ENCODE data around the gene MLC1. TPM values are rescaled to one million over a fixed set of nuclear protein-coding genes. Genes with fewer than 3 reads are reported as not detected.

Gene MLC1
- total and polyA plus RNA-seq, 7 donors: under 0.01 TPM; not detected in 6

GRCh38 chr22:50017701-50018224 lies 67.5 kb downstream of the MLC1 start:
- peaks cover 0 to 46% (median 22%) of the 10 kb centered on the region in 3 donors for H3K27me3 ChIP-seq (ENCODE audit: insufficient read depth in 3 of 3, low read length in 2 of 3)
- no peaks in the 10 kb centered on the region for H3K9me3 ChIP-seq
- intact Hi-C loops (cut with DNase I): no loop called here
- no peak overlapping the region for H3K27ac ChIP-seq
- ATAC-seq: no peak
- WGBS, 3 donors: 81 to 84% (median 82%) methylated on average over 6 of the region's 6 CpGs
- DNase-seq: no peak
- no peaks in the 10 kb centered on the region for H3K4me1 ChIP-seq
- TF ChIP-seq CTCF (IDR thresholded peaks at IDR 0.05): no peak
- H3K36me3 ChIP-seq (ENCODE audit: insufficient read depth in 1 of 2, low read depth in 1 of 2): no peaks in the 10 kb centered on the region
- H3K4me3 ChIP-seq: no peak overlapping the region

GRCh38 chr22:50016988-50017700 lies 68.1 kb downstream of the MLC1 start:
- peak in 1 of 4 donors; percentile 38 for ATAC-seq
- 52 to 64% (median 55%) methylated on average over 21 of the region's 21 CpGs for WGBS, 3 donors
- no peak for DNase-seq
- H3K4me3 ChIP-seq: no peak overlapping the region
- H3K9me3 ChIP-seq: no peaks in the 10 kb centered on the region
- H3K27me3 ChIP-seq (ENCODE audit: insufficient read depth in 3 of 3, low read length in 2 of 3): peaks cover 0 to 53% (median 26%) of the 10 kb centered on the region in 3 donors
- TF ChIP-seq CTCF (IDR thresholded peaks at IDR 0.05): no peak
- no peaks in the 10 kb centered on the region for H3K36me3 ChIP-seq (ENCODE audit: insufficient read depth in 1 of 2, low read depth in 1 of 2)
- H3K4me1 ChIP-seq: no peaks in the 10 kb centered on the region
- H3K27ac ChIP-seq: no peak overlapping the region
- intact Hi-C loops (cut with DNase I): no loop called here

GRCh38 chr22:50016308-50016987 lies 68.8 kb downstream of the MLC1 start:
- DNase-seq: no peak
- peaks cover 0 to 60% (median 30%) of the 10 kb centered on the region in 3 donors for H3K27me3 ChIP-seq (ENCODE audit: insufficient read depth in 3 of 3, low read length in 2 of 3)
- no peak for ATAC-seq
- no peak overlapping the region for H3K27ac ChIP-seq
- H3K4me1 ChIP-seq: no peaks in the 10 kb centered on the region
- no peaks in the 10 kb centered on the region for H3K36me3 ChIP-seq (ENCODE audit: insufficient read depth in 1 of 2, low read depth in 1 of 2)
- no peak for TF ChIP-seq CTCF (IDR thresholded peaks at IDR 0.05)
- no peaks in the 10 kb centered on the region for H3K9me3 ChIP-seq
- WGBS, 3 donors: 67 to 81% (median 71%) methylated on average over 14 to 20 of the region's 20 CpGs
- H3K4me3 ChIP-seq: no peak overlapping the region
- intact Hi-C loops (cut with DNase I): no loop called here

GRCh38 chr22:50015451-50016307 lies 69.5 kb downstream of the MLC1 start:
- TF ChIP-seq CTCF (IDR thresholded peaks at IDR 0.05): no peak
- H3K4me3 ChIP-seq: no peak overlapping the region
- DNase-seq (no peak), ATAC-seq (no peak)
- WGBS, 3 donors: 31 to 46% (median 33%) methylated on average over 22 to 30 of the region's 30 CpGs
- H3K27me3 ChIP-seq (ENCODE audit: insufficient read depth in 3 of 3, low read length in 2 of 3): peaks cover 0 to 67% (median 33%) of the 10 kb centered on the region in 3 donors
- no peak overlapping the region for H3K27ac ChIP-seq
- no peaks in the 10 kb centered on the region for H3K9me3 ChIP-seq
- H3K36me3 ChIP-seq (ENCODE audit: insufficient read depth in 1 of 2, low read depth in 1 of 2): no peaks in the 10 kb centered on the region
- intact Hi-C loops (cut with DNase I): no loop called here
- no peaks in the 10 kb centered on the region for H3K4me1 ChIP-seq

All from psoas muscle (tissue), 8 donors.